GM20000 (cell line): ENCODE measurements around the gene ATP6V1E1.

Source experiments
- DNase-seq: peaks from one replicate; pipeline ENCODE4 v3.0.0; 2012; ENCODE audit warnings: low spot score
- TF ChIP-seq, protein P1 (sequence below): IDR thresholded peaks from 2 replicates; pipeline ENCODE4 v1.5.1; 2012; ENCODE audit warnings: mild to moderate bottlenecking, control low read depth; ENCODE audit errors: extremely low read depth, missing control alignments

Gene ATP6V1E1

GRCh38 chr22:17581631-17582030, 46.9 kb downstream of the ATP6V1E1 start:
- DNase-seq = no peak

DNA sequence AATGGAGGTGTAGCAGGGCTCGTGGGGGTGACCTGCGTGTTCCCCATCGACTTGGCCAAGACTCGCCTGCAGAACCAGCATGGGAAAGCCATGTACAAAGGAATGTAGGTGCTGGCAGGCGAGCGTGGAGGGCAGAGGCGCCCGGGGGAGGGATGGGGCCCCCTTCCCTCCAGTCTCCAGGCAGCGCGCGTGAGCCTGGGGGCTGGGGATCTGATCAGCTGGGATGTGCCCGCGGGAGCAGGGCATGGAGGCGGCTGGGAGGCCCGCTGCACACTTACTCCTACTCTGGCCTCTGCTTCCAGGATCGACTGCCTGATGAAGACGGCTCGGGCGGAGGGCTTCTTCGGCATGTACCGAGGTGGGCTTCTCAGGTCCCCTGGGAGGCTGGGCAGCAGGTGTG, 47.5 kb downstream of the ATP6V1E1 start:
- TF ChIP-seq, protein P1, sequence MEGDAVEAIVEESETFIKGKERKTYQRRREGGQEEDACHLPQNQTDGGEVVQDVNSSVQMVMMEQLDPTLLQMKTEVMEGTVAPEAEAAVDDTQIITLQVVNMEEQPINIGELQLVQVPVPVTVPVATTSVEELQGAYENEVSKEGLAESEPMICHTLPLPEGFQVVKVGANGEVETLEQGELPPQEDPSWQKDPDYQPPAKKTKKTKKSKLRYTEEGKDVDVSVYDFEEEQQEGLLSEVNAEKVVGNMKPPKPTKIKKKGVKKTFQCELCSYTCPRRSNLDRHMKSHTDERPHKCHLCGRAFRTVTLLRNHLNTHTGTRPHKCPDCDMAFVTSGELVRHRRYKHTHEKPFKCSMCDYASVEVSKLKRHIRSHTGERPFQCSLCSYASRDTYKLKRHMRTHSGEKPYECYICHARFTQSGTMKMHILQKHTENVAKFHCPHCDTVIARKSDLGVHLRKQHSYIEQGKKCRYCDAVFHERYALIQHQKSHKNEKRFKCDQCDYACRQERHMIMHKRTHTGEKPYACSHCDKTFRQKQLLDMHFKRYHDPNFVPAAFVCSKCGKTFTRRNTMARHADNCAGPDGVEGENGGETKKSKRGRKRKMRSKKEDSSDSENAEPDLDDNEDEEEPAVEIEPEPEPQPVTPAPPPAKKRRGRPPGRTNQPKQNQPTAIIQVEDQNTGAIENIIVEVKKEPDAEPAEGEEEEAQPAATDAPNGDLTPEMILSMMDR = no peak
- no peak for DNase-seq

More at GRCh38 chr22:17581631-17582030, 46.9 kb downstream of the ATP6V1E1 start:
- TF ChIP-seq, protein P1 = no peak

DNA sequence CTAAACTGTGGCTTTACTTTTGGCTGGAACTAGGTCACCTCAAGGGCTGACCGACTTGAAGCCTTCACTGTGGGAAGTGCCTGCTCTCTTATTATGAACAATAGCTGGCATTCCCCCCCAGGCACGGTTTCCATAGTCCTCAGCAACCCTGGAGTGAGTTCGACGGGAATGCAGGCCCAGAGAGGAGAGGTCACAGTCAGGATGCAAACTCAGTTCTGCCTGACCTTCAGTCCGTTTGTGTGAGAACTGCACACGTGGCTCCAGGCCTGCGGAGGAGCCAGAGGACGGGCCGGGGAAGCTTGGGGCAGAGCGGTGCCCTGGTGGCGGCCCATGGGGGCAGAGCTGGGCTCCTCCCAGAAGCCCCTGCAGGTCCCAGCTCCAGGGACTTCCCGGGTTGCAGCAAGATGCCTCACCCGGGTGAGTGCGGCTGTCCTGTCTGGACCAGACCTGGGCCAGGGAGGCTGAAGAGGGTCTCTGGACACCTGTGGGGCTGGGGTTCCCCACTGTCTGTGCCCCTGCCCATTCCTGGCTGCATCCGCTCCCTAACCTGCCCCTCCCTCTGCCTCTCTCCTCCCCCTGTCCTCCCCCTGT, 48.0 kb downstream of the ATP6V1E1 start:
- DNase-seq = no peak
- TF ChIP-seq, protein P1 = no peak

DNA sequence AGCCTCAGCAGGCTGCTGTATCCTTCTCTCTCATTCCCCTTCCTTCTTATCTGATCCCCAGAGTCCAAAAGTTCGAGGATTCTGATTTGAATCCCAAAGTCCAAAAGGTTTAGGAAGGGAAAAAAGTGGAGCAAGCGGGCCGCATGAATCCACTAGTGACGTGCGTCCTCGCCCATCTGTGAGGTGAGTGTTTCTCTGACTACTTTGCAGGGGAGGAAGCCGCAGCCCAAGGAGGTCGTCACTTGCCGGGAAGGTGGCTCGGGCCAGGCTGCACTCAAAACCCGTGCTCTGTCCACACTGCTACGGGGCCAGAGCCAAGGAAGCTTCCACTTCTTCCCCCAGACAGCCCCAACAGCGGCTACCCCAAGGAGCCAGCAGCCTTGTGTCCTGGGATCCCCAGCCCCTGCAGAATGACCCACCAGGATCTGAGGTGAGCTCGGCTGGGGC, 49.0 kb downstream of the ATP6V1E1 start:
- no peak for DNase-seq
- TF ChIP-seq, protein P1 = no peak

- no peak for DNase-seq
- TF ChIP-seq, protein P1 = no peak
Observed at GRCh38 chr22:17578136-17578754, 50.3 kb downstream of the ATP6V1E1 start.

GRCh38 chr22:17576470-17576869, 52.1 kb downstream of the ATP6V1E1 start:
- no peak for DNase-seq
- TF ChIP-seq, protein P1 = no peak

DNA sequence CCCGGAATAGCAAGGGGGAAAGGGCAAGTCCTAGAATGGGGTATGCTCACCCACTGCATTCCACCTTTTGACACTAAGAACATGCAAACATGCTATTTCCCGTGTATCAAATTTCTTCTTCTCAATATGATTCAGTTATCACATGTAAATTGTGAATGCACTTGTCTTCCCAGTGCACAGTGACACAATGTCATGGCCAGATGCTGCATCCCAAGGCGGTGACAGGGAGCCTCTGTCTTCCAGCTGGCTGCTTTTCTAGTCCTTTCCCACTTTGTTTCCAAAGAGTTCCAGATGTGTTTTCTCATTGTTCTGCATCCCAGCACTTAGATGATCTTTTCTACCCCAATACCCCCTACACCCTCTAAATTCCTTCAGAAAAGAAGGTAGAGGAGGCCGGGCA, 52.9 kb downstream of the ATP6V1E1 start:
- no peak for DNase-seq
- TF ChIP-seq, protein P1 = no peak
